Pons (tissue), 1 donor: ENCODE measurements around the gene EXOC6B.

Experiments used
- DNase-seq: peaks from one replicate; pipeline ENCODE4 v3.0.0-alpha.2; 2016; ENCODE audit warnings: low spot score

EXOC6B gene

DNA sequence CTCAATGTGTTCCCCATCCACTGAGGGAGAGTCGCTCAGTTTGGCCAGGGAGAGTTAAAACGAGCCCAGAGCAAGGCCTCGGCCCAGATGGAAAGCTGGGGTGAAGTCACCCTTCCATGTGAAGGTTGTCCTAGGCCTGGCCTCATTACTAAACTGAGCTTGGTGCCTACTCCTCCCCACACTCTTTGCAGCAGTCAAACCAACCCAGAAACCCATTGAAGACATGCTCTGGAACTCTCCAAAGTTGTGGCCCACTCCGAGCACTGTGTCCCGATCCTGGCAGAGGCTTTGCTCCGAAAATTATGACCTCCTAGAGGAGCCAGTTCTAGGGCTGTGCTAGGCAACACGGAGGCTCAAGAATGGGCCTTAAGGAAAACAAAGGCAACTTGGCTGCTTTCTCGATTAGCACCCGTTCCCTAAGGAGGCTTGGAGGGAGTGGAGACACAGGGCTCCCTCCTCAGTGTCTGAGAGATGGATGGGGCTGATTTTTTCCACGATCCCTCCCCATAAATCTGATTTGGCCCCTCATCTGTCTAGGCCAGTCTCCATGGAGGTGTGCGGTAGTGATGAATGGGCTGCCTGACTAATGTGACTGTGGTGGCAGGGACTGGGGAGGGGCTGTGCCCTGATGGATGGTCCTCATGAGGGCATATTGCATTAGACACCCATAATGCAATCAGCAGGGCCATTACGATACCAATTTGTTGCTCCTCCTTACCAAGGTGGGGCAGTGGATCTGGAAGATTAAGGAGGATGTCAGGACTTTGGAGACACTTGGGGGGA, 666.4 kb downstream of the EXOC6B start:
- DNase-seq, result no peak

DNA sequence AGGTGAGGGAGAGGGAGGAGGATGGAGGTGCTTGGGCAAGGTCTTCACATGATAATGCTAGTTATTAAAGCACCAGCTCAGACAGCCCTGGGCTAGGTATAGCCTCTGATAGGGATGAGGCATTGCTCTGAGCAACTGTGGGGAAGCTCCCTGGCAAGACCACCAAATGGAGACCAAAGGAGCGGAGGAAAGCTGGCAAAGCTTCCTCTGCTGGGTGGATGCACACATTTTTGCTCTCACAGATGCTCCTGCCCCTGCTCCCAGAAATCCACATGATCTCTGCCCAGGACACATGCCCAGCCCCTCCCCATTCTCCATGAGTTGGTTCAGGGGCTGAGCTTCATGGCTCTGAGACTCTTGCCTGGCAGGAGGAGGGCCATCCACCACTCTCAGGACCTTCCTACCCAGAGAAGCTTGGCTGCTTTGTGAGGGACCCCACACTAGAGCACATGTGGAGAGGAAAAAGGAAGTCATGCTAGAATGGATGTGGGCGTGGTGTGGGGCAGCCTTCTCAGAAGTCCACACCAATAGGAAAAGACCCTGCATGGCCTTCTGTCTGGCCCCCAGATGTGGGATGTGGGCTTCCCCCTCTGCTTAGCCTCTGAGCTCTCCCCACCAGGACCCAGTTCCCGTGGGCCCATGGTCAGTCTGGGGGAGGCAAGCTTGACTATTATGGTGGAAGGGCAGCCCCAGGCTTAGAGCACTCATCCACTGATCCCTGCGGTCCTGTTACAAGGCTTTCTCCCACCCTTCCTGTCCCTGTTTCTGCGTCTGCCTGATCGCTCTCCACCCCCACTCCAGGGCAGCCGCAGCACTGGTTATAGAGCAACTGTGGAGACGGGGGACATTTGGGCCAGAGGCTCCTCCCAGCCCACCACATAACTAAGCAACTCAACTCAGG, 667.7 kb downstream of the EXOC6B start:
- DNase-seq, result no peak

DNA sequence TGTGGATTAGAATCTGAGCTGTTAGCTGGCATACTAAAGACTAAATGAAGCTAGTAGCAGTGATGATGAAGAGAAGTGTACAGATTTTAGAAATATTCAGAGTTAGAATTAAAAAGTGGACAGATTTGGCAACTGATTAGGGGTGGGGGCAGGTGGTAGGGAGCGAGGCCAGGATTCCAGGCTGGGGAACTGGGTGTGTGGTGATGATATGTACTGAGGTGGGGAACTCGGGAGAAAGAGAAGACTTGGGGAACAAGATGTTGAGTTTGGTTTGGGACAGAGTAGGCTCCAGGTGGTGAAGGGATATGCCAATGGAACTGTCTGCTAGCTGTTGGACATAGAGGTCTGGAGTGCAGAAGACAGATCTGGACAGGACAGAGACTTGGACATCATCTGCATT, 669.0 kb downstream of the EXOC6B start:
- no peak for DNase-seq

DNA sequence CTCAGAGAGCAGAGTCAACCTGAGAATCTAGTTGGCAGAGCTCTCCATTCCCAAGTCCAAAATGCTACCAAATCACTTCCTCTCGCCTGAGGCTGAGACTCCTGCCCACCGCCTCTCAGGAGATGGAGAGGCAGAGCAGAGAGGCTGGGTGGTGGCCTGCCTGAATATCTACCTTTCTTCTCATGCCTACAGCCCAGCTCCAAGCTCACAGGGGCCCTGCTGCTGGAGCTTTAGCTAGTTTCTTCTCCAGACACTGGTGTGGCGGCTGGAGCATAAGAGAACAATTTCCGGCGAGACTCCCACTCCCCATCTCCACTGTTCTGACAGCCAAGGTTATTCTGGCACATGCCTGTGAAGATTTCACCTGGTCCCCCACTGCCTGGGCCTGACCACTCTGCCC, 670.1 kb downstream of the EXOC6B start:
- DNase-seq, result no peak

DNA sequence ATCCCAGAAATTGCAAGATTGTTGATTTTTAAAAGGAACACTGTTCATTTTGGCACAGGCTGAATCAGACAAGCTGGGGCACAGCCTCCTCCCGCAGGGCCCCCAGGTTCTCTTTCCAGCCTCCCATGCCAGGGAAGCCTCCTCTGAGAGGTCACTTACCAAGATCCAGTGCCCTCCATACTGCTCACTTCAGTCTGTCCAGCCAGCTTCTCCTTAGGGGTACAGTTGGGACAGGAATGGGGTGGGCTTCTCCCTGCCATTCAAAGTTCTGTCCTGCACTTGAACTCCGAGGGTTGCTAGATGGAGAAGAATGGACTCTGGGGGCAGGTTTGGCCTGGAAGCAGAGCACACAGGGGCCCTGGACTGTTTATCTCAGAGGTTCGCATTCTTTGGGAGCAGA, 670.7 kb downstream of the EXOC6B start:
- DNase-seq, result no peak

DNA sequence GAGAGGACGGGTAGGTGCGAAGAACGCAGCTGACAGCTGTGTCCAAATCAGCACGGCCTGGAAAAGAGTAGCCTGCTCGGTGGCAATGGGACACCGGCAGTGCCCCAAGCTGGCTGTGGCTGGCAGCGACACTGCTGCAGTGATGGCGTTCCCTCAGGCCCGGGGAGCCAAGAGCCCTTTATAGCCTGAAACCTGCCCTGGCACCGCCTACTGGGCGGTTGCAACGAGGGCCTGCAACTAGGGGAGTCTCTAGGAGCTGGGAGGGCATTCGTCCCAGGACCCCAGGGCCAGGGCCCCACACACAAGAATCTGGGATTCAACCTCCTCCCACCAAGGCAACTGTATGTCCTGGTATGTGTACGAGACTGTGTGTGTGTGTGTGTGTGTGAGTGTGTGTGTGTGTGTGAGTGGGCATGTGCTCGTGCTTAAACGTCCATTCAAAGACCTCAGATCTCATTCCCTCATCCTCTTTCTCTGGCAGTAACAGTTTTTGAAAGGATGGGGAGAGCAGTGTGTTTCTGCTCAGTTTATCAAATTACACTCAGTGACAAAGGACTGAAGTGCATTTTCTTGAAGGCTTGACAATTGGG, 671.4 kb downstream of the EXOC6B start:
- no peak for DNase-seq

DNA sequence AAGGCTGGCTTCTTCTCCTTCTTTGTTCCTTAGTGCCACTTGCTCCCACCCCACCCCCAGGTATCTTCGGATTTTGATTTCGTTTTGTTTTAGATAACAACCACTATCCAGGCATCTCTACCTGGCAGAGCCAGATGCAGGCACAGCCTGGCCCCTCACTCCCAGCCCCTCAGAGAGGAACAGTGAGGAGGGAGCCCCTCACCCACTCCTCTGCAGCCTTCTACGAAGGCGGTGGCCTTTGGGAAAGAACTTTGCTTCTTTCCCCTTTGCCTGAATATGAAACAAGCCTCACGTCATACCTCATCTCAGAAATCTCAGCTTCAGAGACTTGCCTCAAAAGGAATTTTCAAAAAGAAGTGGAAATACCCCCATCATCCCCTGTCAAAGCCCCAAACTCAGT, 671.9 kb downstream of the EXOC6B start:
- no peak for DNase-seq

DNA sequence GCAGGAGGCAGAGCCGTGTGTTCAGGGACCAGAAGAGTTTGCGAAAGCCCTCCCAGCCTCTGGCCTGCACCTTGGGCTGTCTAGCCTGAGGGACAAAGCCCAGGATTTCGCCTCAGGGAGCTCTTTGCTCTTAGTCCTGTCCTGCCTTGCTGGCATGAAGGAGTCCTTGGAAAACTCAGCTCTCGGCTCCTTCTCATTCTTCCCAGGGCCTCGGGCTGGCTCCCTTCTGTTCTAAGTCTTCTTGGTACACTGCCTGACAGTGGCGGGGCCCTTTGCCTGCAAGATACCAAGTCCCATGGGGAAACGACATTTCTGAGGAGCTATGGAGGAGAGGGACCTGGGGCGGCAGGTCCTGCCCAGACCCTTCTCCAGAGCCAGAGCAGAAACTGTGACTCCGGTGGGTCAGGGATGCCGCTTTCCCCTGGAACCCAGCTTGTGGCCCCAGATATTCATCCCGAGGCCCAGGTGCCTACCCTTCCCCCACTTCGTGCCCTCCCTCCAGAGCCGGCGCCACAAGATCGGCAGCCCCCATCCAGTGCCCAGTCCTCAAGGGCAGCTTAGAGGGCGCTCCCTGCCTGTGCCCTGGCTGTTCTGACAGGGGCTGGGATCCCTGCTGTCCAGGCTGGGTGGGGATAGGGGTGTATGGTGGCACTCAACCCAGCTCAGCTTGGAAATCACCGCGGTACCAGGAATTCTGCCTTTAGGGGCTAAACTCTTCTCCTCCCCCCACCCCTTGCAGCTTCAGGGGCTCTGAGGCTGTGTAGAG, 672.6 kb downstream of the EXOC6B start:
- no peak for DNase-seq

DNA sequence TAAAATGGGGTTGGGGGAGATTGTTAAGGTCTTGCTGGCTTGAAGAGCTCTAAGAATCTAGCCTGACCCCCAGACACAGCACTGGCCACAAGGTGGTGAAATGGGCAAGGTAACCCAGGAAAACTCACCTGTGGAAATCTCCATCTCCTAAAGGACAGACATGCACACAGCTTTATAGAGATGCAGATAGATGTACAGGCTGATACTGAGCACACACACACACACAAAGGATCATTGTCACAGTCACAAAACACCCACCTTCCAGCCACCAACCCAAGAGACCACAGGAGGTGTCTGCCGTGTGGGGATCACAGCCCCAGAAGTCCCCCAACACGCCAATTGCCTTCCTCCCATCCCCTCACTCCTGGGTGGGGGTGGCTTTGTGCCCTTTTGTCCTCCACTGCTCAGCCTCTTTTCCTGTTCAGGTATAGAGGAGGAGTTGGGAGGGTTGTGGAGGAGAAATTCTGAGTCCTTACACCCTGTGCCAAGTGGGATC, 674.9 kb downstream of the EXOC6B start:
- DNase-seq, result no peak

DNA sequence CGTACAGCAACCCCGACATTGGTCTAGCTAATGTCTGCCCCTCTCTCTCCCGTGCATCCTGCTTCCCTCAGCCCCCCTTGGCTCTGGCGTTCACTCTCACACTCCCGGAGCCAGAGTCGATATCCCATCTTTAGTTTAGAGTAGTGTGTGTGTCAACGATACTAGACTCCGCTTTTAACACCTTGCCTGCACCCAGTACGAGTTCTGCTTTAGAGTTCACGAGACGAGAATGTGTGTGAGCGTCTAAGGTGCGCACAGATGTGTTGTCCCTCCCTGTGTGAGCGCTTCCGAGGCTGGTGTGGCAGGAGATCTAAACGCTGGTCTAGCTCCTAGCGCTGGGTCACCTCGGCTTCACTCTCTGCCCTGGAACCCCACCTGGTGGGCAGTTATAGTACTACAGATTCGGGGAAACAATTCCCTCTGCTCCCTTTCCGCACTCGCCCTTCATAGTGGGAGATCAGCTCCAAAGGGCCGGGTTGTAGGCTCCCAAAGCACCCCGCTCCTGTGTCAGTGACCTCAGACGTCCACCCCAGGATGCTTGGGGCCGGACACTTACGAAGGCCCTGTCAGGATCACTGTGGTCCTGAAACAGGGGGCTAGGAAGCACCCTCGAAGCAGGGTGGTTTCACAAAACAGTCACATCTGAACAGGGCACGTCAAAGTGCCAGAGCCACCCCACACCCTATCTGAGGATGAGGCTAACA, 675.5 kb downstream of the EXOC6B start:
- peak; percentile 84 for DNase-seq

DNA sequence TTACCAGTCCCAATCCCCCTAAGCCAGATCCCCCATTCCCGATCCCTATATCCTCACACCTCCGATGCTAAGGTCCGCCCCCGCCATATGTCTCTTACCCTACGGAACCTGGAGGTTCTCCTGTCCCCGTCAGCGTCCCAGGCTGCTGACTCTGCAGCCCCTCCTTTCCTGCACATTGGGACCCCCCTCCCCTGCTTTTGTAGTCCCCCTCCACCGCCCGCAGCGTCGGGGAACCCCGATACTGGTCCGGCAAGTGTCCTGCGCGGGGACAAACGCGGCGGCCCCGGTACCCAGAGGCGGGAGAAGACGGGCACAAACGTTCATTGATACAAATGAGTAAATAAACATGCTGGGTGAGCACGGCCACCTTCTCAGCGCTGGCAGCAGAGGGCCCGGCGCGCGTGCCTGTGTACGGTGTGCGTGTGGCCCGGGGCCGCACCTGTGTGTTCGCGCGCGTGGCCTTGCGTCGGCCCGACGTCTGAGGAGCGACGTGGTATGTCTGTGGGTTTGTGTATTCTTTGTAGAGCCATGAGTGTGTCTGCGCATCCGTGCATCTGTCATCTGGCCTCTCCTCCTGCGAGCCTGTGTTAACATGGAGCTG, 676.2 kb downstream of the EXOC6B start:
- no peak for DNase-seq

DNA sequence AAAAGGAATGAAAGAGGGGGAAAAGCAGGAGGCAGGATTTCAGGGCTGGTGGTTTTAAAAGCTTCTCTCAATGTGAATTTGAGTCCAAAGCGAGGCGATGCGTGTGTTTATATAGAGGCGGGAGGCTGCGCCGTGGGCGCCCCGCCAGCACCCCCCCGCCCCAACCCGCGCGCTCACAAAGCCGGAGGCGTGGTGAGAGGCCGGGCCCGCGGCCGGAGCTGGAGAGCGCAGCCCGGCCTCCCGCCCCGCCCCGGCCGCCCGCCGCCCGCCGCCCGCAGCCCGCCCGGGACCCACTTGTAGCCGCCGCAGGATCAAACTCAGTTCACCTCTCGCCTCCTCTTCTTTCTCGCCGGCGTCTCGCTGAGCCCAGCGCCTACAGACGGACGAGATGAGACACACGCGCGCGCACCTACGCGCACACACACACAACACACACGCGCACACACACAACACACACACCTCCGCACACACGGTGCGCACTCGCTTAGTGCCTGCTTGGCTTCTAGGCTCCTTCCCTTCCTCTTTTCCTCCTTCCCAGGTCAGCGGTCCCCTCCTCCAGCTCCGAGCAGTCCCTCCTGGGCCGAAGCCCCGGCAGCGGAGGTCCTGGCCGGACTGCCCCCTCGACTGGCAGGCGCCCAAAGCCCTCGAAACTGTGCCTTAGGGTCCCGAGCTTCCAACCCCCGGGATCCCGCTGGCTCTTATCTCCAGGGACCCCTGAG, 676.8 kb downstream of the EXOC6B start:
- DNase-seq, result peak; percentile 54

DNA sequence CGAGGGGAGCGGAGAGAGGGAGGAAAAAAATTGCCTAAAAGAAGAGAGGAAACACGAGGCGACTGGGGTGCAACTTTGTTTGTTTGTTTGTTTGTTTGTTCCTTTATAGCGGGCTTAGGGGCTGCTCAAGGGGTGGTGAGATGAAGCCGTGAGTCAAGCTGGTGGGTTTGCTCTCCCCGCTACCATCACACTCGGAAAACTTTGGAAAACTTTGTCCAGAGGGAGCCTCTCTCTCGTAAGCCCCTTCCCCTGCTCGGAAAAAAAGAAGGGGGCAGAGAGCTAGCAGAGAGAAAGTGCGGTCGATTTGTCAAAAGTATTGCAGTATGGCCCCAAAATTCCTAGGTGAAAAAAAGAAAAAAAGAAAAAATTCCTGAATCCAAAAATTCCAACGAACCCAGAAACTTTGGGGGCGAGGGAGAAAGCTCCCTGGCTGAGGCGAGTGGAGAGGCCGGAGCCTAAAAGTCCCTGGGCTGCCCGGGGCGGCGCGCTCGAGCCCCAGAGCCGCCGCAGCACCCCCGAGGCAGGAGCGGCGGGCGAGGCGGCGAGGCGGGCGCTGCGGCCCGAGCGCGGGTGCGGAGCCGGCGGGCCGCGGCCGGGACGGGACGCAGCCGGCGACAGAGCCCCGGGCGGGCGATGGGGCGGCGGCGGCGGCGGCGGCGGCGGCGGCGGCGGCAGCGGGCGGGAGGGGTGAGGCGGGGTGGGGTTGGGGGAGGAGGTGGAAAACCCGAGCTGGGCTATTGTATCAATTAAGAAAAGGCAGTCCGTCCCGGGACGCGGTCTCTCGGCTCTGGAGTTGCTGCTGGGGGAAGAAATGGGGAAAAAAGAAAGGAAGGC, 677.6 kb downstream of the EXOC6B start:
- no peak for DNase-seq

DNA sequence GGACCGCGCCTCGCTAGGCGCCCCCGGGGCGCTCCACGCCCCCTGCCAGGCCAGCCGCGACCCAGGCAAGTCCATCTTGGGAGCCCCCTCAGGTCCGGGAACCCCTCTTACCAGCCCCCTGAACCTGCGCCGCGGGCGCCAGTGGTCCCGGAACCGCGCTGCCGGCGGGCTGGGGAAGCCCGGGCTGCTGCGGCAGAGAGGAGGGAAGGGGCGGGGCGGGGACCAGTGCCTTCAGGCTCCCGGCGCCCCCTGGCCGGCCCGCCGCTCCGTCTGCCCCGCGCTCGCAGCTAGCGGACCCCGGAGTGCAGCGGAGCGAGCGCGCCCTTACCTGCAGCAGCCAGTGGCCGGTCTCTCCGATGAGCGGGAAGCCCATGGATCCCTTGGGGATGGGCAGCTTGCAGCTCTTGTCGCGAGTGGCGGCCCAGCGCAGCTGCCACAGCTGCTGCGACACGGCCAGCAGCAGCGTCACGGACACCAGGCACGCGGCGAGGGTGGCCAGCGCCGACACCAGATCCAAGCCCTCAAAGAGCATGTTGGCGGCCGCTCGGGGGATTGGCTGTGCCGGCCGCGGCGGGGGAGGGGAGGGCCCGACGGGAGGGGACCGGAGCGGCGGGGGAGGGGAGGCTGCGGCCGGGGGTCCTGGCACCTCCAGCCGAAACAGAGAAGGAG, 678.4 kb downstream of the EXOC6B start, which contains the start of gene CYP26B1:
TSS of gene CYP26B1 (minus strand) at position 560 of the 669 bp plus-strand sequence. CDS start at position 532, 28 bp downstream.
- no peak for DNase-seq

DNA sequence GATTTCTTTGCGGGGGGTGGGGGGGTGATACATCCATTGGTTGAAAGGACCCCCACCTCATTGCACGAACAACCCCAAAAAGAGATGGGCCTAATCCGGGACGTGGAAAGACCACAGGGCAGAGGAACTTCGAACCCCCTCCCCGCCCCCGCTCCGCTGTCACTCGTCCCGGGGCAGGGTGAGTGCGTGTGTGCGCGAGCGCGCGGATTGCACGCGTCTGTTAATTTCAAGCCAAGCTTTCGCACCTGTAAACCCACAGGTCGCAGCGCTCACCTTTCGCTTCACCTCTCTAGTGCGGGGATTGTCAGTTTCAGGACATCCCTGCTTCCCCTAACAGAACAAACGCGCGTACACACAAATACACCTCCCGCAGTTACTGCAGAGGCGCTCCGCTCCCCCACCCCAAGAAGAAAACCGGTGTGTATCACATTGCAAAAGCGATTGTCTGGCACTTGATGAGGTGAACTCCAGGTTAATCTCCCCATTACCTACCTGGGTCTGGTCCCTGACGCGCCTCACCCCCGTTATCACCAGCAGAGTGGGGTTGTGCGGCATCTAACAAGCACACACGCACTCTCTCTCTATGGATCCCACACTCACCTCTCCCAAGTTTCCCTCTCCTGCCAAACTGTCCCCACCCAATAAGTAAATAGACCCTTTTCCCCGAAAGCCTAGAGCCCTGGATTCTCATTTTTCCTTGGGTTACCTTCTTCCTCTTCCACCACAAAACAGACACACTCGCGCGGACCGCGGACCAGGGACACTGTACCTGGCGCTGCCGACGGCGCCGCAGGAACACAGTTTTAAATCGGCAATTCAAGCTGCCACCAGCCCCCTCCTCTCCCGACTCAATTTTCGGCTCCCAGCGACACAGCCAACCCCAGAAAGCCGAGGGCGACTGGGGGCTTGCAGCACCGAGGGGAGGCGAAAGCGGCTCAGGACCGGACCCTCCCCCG, 679.2 kb downstream of the EXOC6B start:
- no peak for DNase-seq

DNA sequence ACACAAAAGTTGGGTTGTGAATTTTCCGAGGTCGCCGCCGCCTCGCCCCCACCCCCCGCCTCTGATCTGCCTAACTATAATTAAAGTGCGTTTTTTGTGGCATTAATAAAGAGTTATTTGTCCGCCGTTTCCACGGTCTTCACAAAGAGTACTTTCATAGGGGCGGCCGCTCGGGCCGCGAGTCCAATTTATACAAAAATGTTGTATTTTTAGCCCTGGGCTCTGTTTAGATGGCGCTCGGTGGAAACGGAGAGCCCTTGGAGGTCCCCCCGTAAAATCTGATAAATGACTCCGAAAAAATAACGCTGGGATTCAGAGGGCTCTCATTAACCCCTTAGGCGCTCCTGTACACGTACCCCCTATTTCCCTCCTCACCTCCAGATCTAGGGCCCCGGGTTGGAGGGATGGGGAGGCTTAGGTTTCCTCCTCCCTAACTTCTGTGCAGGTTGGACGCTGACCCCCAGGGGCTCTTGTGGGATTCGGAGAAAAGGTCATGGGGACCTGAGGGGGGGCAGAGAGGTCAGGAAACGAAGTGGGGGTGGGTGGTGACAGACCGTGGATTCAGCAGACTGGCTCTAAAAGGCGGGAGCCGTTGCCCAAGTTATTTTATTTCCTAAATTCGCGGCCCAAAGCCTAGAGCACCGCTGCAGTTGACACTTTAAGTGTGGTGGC, 680.0 kb downstream of the EXOC6B start:
- DNase-seq, result no peak

DNA sequence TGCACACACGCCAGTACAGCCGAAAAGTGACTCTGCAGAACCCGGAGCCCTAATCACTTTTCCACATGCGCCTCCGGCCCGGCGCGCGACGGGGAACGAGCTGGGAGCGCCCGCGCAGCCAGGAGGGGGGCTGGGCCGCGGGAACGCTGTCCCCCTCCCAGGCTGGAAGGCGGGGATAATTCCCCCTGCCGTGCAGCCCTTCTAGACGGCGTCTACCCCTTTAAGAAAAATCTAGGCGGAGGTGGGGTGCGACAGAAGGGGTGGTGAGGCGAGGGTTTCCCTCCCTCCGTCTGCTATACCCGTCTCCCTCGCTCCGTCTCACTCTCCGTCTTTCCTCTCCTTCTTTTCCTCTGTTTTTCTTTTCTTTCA, 680.6 kb downstream of the EXOC6B start:
- no peak for DNase-seq
